ENCODE measurements around the gene ZSCAN12. TPM values are rescaled to one million over a fixed set of nuclear protein-coding genes. Genes with fewer than 3 reads are reported as not detected.

ZSCAN12 gene
- total RNA-seq, 1 experiment from 2014 or later = 12.6 TPM

DNA sequence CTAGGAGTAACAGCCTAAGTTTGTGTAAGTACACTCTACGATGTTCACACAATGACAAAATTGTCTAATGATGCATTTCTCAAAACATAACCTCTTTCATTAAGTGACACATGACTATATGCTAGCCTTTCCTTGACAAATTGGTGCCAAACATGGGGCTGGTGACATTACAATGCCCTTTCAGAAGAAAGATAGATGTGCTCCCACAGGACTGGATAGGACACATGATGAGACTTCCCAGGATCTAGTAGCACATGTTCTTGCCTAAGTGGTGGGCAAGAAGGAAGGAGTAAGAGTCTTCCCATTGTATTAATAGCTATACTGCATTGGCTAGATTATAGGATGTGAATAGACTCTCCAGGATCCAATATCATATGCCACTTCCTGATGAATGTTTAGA lies 28.3 kb downstream of the ZSCAN12 start:
- TF ChIP-seq, protein P1, sequence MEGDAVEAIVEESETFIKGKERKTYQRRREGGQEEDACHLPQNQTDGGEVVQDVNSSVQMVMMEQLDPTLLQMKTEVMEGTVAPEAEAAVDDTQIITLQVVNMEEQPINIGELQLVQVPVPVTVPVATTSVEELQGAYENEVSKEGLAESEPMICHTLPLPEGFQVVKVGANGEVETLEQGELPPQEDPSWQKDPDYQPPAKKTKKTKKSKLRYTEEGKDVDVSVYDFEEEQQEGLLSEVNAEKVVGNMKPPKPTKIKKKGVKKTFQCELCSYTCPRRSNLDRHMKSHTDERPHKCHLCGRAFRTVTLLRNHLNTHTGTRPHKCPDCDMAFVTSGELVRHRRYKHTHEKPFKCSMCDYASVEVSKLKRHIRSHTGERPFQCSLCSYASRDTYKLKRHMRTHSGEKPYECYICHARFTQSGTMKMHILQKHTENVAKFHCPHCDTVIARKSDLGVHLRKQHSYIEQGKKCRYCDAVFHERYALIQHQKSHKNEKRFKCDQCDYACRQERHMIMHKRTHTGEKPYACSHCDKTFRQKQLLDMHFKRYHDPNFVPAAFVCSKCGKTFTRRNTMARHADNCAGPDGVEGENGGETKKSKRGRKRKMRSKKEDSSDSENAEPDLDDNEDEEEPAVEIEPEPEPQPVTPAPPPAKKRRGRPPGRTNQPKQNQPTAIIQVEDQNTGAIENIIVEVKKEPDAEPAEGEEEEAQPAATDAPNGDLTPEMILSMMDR (conservative IDR thresholded peaks at IDR 0.05) = no peak

More for the DNA sequence above, 28.3 kb downstream of the ZSCAN12 start:
- Mint-ChIP-seq H3K4me3 (no peak overlapping the region), H3K9me3 (no peaks in the 10 kb centered on the region), H3K36me3 (ENCODE audit: insufficient read depth in 1 of 3, low read depth in 3 of 3) (peaks cover 4 to 11% (median 5%) of the 10 kb centered on the region in 3 experiments; a peak in 6 of 7 replicates), H3K27me3 (ENCODE audit: low read depth) (no peaks in the 10 kb centered on the region), H3K27ac (no peak overlapping the region), H3K4me1 (no peaks in the 10 kb centered on the region)
- no peaks in the 10 kb centered on the region for H3K27me3 ChIP-seq (ENCODE audit: insufficient read depth, low read length)
- H2AK5ac ChIP-seq (ENCODE audit: insufficient read length, low read length) = no peak overlapping the region
- no peaks in the 10 kb centered on the region for H3K79me2 ChIP-seq (ENCODE audit: insufficient read depth, low read length)
- no peaks in the 10 kb centered on the region for H3K9me3 ChIP-seq (ENCODE audit: control insufficient read depth, low read depth, low read length)
- H2BK15ac ChIP-seq (ENCODE audit: low read depth, low read length) = no peak overlapping the region
- H4K91ac ChIP-seq (ENCODE audit: insufficient read length, low read depth, low read length) = no peak overlapping the region
- H3K27ac ChIP-seq (ENCODE audit: insufficient read length, low read depth, low read length) = no peak overlapping the region
- no peak overlapping the region for H2BK12ac ChIP-seq (ENCODE audit: insufficient read length, low read depth, low read length)
- H2BK120ac ChIP-seq (ENCODE audit: low read depth, low read length, poor library complexity, severe bottlenecking) = no peak overlapping the region
- H3K18ac ChIP-seq (ENCODE audit: insufficient read length, low read depth, low read length) = no peak overlapping the region
- no peaks in the 10 kb centered on the region for H3K79me1 ChIP-seq (ENCODE audit: insufficient read depth, low read depth, low read length, poor library complexity, severe bottlenecking)
- no peak overlapping the region for H2AFZ ChIP-seq (ENCODE audit: low read length)
- no peak overlapping the region for H3K4me2 ChIP-seq (ENCODE audit: insufficient read depth, insufficient read length, low read length)
- no CpG with 5 or more reads among the region's 1 CpG for WGBS (ENCODE audit: extremely low coverage, insufficient read length, low lambda C conversion rate)
- H4K20me1 ChIP-seq (ENCODE audit: control insufficient read depth, insufficient read depth, insufficient read length) = no peaks in the 10 kb centered on the region
- H3K14ac ChIP-seq (ENCODE audit: insufficient read depth, low read length) = no peak overlapping the region
- H3K56ac ChIP-seq (ENCODE audit: insufficient read length, low read depth, low read length) = no peak overlapping the region
- H4K5ac ChIP-seq (ENCODE audit: insufficient read length, low read depth, low read length) = no peak overlapping the region
- H3K9ac ChIP-seq (ENCODE audit: extremely low read depth, insufficient read length, low read length) = no peak overlapping the region
- no peaks in the 10 kb centered on the region for H3K23me2 ChIP-seq (ENCODE audit: insufficient read length, low read depth, low read length, poor library complexity, severe bottlenecking)
- H3K4me1 ChIP-seq (ENCODE audit: insufficient read depth, low read length) = no peaks in the 10 kb centered on the region
- H2BK5ac ChIP-seq (ENCODE audit: insufficient read length, low read length) = no peak overlapping the region
- H3K23ac ChIP-seq (ENCODE audit: insufficient read length, low read depth, low read length) = no peak overlapping the region
- H3K4ac ChIP-seq (ENCODE audit: low read depth, low read length) = no peak overlapping the region
- H3T11ph ChIP-seq (ENCODE audit: low read length) = no peak overlapping the region
- H2BK20ac ChIP-seq (ENCODE audit: low read depth, low read length, poor library complexity, severe bottlenecking) = no peak overlapping the region
- DNase-seq = no peak
- no peak overlapping the region for H4K8ac ChIP-seq (replicated peaks; ENCODE audit: insufficient read length, low read depth, low read length)

All from H9 (cell line).